Measurements from ENCODE around the gene SYNE1. TPM values are rescaled to one million over a fixed set of nuclear protein-coding genes. Genes with fewer than 3 reads are reported as not detected.

The SYNE1 gene
- polyA plus RNA-seq, 1 donor from 2014 or later, result 38.5 TPM

DNA sequence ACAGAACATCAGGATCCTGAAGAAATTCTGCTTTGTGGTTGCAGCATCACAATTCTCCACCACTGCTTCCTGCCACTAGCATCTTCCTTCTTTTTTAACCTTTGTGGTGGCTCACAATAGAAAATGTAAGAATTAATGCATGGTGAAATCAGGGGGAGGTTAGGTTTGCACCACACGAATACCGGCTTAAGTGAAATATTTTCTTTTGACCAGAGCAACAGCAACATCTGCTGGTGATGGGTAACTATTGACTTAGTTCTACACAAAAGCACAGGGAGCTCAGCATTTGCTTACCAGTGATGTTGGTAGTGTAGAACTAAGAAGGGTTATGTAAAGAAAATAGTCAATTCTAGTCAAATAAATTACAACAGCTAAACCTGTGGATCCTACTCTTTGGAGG is 280.5 kb downstream of the SYNE1 start:
- peaks cover 3% of the 10 kb centered on the region for H3K36me3 ChIP-seq (ENCODE audit: insufficient read depth, low read length)
- no peaks in the 10 kb centered on the region for H3K9me3 ChIP-seq (ENCODE audit: low read length)
- TF ChIP-seq EZH2 (IDR thresholded peaks at IDR 0.05; ENCODE audit: borderline replicate concordance, insufficient read depth, low read length, poor library complexity, severe bottlenecking) (no peak), TAF1 (IDR thresholded peaks at IDR 0.05; ENCODE audit: low read depth) (no peak), POLR2AphosphoS5 (IDR thresholded peaks at IDR 0.05) (no peak), RAD21 (conservative IDR thresholded peaks at IDR 0.05) (peak; percentile 65), EP300 (conservative IDR thresholded peaks at IDR 0.05; ENCODE audit: poor library complexity, severe bottlenecking) (no peak), MXI1 (conservative IDR thresholded peaks at IDR 0.05; ENCODE audit: poor library complexity, severe bottlenecking) (no peak), SMC3 (conservative IDR thresholded peaks at IDR 0.05; ENCODE audit: poor library complexity) (peak; percentile 61)
- TF ChIP-seq, protein P1, sequence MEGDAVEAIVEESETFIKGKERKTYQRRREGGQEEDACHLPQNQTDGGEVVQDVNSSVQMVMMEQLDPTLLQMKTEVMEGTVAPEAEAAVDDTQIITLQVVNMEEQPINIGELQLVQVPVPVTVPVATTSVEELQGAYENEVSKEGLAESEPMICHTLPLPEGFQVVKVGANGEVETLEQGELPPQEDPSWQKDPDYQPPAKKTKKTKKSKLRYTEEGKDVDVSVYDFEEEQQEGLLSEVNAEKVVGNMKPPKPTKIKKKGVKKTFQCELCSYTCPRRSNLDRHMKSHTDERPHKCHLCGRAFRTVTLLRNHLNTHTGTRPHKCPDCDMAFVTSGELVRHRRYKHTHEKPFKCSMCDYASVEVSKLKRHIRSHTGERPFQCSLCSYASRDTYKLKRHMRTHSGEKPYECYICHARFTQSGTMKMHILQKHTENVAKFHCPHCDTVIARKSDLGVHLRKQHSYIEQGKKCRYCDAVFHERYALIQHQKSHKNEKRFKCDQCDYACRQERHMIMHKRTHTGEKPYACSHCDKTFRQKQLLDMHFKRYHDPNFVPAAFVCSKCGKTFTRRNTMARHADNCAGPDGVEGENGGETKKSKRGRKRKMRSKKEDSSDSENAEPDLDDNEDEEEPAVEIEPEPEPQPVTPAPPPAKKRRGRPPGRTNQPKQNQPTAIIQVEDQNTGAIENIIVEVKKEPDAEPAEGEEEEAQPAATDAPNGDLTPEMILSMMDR (IDR thresholded peaks at IDR 0.05; ENCODE audit: poor library complexity, severe bottlenecking), result peak; percentile 60
- TF ChIP-seq, protein P2, sequence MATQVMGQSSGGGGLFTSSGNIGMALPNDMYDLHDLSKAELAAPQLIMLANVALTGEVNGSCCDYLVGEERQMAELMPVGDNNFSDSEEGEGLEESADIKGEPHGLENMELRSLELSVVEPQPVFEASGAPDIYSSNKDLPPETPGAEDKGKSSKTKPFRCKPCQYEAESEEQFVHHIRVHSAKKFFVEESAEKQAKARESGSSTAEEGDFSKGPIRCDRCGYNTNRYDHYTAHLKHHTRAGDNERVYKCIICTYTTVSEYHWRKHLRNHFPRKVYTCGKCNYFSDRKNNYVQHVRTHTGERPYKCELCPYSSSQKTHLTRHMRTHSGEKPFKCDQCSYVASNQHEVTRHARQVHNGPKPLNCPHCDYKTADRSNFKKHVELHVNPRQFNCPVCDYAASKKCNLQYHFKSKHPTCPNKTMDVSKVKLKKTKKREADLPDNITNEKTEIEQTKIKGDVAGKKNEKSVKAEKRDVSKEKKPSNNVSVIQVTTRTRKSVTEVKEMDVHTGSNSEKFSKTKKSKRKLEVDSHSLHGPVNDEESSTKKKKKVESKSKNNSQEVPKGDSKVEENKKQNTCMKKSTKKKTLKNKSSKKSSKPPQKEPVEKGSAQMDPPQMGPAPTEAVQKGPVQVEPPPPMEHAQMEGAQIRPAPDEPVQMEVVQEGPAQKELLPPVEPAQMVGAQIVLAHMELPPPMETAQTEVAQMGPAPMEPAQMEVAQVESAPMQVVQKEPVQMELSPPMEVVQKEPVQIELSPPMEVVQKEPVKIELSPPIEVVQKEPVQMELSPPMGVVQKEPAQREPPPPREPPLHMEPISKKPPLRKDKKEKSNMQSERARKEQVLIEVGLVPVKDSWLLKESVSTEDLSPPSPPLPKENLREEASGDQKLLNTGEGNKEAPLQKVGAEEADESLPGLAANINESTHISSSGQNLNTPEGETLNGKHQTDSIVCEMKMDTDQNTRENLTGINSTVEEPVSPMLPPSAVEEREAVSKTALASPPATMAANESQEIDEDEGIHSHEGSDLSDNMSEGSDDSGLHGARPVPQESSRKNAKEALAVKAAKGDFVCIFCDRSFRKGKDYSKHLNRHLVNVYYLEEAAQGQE (IDR thresholded peaks at IDR 0.05; ENCODE audit: borderline replicate concordance), result no peak
- H3K27ac ChIP-seq (ENCODE audit: low read length), result no peak overlapping the region
- H3K27me3 ChIP-seq (ENCODE audit: insufficient read depth, low read depth, low read length), result no peaks in the 10 kb centered on the region
- H3K9ac ChIP-seq (ENCODE audit: low read length), result no peak overlapping the region
- no peak overlapping the region for H2AFZ ChIP-seq (ENCODE audit: low read depth, low read length)
- H3F3A ChIP-seq (ENCODE audit: insufficient read depth, low read length, poor library complexity, severe bottlenecking), result no peaks in the 10 kb centered on the region
- H3K79me2 ChIP-seq (replicated peaks; ENCODE audit: insufficient read depth, low read length), result no peaks in the 10 kb centered on the region
- H4K20me1 ChIP-seq (ENCODE audit: insufficient read depth), result no peaks in the 10 kb centered on the region
- no peak overlapping the region for H3K4me2 ChIP-seq (ENCODE audit: low read length)
- H3K9me2 ChIP-seq (ENCODE audit: insufficient read depth, low read length), result no peaks in the 10 kb centered on the region
- no peak overlapping the region for H3K4me3 ChIP-seq (ENCODE audit: low read length)

DNA sequence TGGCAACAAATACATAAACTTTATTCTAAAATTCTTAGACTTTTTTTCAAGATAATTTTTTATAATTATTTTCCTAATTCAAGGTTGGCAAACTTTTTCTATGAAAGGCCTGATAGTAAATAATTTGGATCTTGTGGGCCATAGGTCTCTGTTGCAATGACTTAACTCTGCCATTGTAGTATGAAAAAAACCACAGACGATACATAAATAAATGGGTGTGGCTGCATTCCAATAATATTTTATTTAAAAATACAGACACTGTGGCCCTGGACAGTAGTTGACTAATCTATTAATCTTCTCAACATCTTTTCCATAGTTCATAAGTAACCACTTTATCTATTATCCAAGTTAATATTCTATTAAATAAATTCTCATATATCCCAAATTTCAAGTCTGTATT is 281.1 kb downstream of the SYNE1 start:
- no peak overlapping the region for H3K4me3 ChIP-seq (ENCODE audit: low read length)
- no peaks in the 10 kb centered on the region for H4K20me1 ChIP-seq (ENCODE audit: insufficient read depth)
- H3K4me2 ChIP-seq (ENCODE audit: low read length), result no peak overlapping the region
- no peaks in the 10 kb centered on the region for H3K9me3 ChIP-seq (ENCODE audit: low read length)
- no peaks in the 10 kb centered on the region for H3K79me2 ChIP-seq (replicated peaks; ENCODE audit: insufficient read depth, low read length)
- no peak overlapping the region for H3K9ac ChIP-seq (ENCODE audit: low read length)
- H2AFZ ChIP-seq (ENCODE audit: low read depth, low read length), result no peak overlapping the region
- H3K36me3 ChIP-seq (ENCODE audit: insufficient read depth, low read length), result peaks cover 3% of the 10 kb centered on the region
- no peaks in the 10 kb centered on the region for H3K9me2 ChIP-seq (ENCODE audit: insufficient read depth, low read length)
- no peak overlapping the region for H3K27ac ChIP-seq (ENCODE audit: low read length)
- TF ChIP-seq EZH2 (IDR thresholded peaks at IDR 0.05; ENCODE audit: borderline replicate concordance, insufficient read depth, low read length, poor library complexity, severe bottlenecking) (no peak), EP300 (conservative IDR thresholded peaks at IDR 0.05; ENCODE audit: poor library complexity, severe bottlenecking) (no peak), RAD21 (conservative IDR thresholded peaks at IDR 0.05) (no peak), TAF1 (IDR thresholded peaks at IDR 0.05; ENCODE audit: low read depth) (no peak), SMC3 (conservative IDR thresholded peaks at IDR 0.05; ENCODE audit: poor library complexity) (no peak), MXI1 (conservative IDR thresholded peaks at IDR 0.05; ENCODE audit: poor library complexity, severe bottlenecking) (no peak), POLR2AphosphoS5 (IDR thresholded peaks at IDR 0.05) (no peak)
- TF ChIP-seq, protein P2 (IDR thresholded peaks at IDR 0.05; ENCODE audit: borderline replicate concordance), result no peak
- TF ChIP-seq, protein P1 (IDR thresholded peaks at IDR 0.05; ENCODE audit: poor library complexity, severe bottlenecking), result no peak
- no peaks in the 10 kb centered on the region for H3K27me3 ChIP-seq (ENCODE audit: insufficient read depth, low read depth, low read length)
- H3F3A ChIP-seq (ENCODE audit: insufficient read depth, low read length, poor library complexity, severe bottlenecking), result no peaks in the 10 kb centered on the region
